Endothelial cell of umbilical vein (primary cell): ENCODE results near the gene DMAC1. TPM values are rescaled to one million over a fixed set of nuclear protein-coding genes. Genes with fewer than 3 reads are reported as not detected.

Experiments used
- BruUV-seq: library from RNA; stranded (reverse); fragments of 400-500 nt; replicated peaks from 2 replicates; lab custom pipeline; 2021; lab: Mats Ljungman, UMichigan
- CTCF ChIA-PET: fragments of 300-600, 350-600 bp; sonication (Branson Sonifier 250); formaldehyde crosslinking; loops from one replicate; lab custom pipeline; 2021; ENCODE audit warnings: antibody characterized with exemption, inconsistent platforms; lab: Charles Lee
- POLR2A ChIA-PET: fragments of 300-600, 350-600 bp; sonication (Branson Sonifier 250); formaldehyde crosslinking; loops from one replicate; lab custom pipeline; 2021; ENCODE audit warnings: antibody characterized with exemption, inconsistent platforms; lab: Charles Lee
- DNase-seq: peaks from one replicate; pipeline ENCODE4 v3.0.0-alpha.2; 2011; ENCODE audit warnings: low read depth, low spot score
- FAIRE-seq: peaks from 2 replicates; lab custom pipeline; 2011; peaks lifted over from hg19 to GRCh38; lab: Jason Lieb, UNC
- H2AFZ ChIP-seq: 2 replicates; pipeline ENCODE4 v1.6.0; 2012; ENCODE audit warnings: low read depth, low read length, control low read depth, inconsistent platforms
- H3K27ac ChIP-seq: 2 replicates; pipeline ENCODE4 v1.5.1; 2011; ENCODE audit warnings: low read depth, mild to moderate bottlenecking, control low read depth, low read length, moderate library complexity; ENCODE audit not compliant: insufficient read depth
- H3K27me3 ChIP-seq, 2 experiments: 2 replicates each; pipeline versions ENCODE4 v1.6.0 to v1.6.1; 2011; ENCODE audit warnings: low read length in 2 of 2, mixed read lengths in 1 of 2; ENCODE audit not compliant: control insufficient read depth in 2 of 2, insufficient read depth in 2 of 2
- H3K36me3 ChIP-seq, 2 experiments: 2 replicates in 1 of 2; 3 replicates in 1 of 2; pipeline ENCODE4 v1.5.1; 2011; ENCODE audit warnings: low read length in 2 of 2, mild to moderate bottlenecking in 1 of 2, moderate library complexity in 1 of 2; ENCODE audit not compliant: control insufficient read depth in 2 of 2, insufficient read depth in 2 of 2; ENCODE audit errors: extremely low read depth in 1 of 2
- H3K4me1 ChIP-seq: 3 replicates; pipeline ENCODE4 v1.5.1; 2011; ENCODE audit warnings: mild to moderate bottlenecking, low read length; ENCODE audit not compliant: control insufficient read depth, insufficient read depth; ENCODE audit errors: extremely low read depth
- H3K4me2 ChIP-seq: 2 replicates; pipeline ENCODE4 v1.6.1; 2011; ENCODE audit warnings: low read length, control low read depth, mixed read lengths; ENCODE audit not compliant: insufficient read depth
- H3K4me3 ChIP-seq, 3 experiments: fragments of 200-600 bp in 1 of 3; sonication (generic), shearing (Covaris generic) in 1 of 3; replicated peaks in 1 of 3; 2 replicates each; pipeline ENCODE4 v1.5.1; 2011 to 2016; ENCODE audit warnings: control low read depth in 3 of 3, low read length in 3 of 3, mild to moderate bottlenecking in 2 of 3, inconsistent platforms in 1 of 3, low read depth in 1 of 3, moderate library complexity in 1 of 3; ENCODE audit not compliant: insufficient read depth in 1 of 3
- H3K79me2 ChIP-seq: 2 replicates; pipeline ENCODE4 v1.6.0; 2012; ENCODE audit warnings: low read length, inconsistent platforms; ENCODE audit not compliant: control insufficient read depth, insufficient read depth
- H3K9ac ChIP-seq: replicated peaks from 2 replicates; pipeline ENCODE3; 2011; ENCODE audit warnings: low read length, control low read depth; ENCODE audit not compliant: insufficient read depth; ENCODE audit errors: extremely low read depth
- H3K9me1 ChIP-seq: replicated peaks from 3 replicates; pipeline ENCODE4 v1.6.0; 2011; ENCODE audit warnings: mild to moderate bottlenecking, low read length; ENCODE audit not compliant: control insufficient read depth, insufficient read depth; ENCODE audit errors: extremely low read depth
- H3K9me3 ChIP-seq: replicated peaks from 2 replicates; pipeline ENCODE4 v1.5.1; 2012; ENCODE audit warnings: low read length, inconsistent platforms; ENCODE audit not compliant: control insufficient read depth, insufficient read depth
- H4K20me1 ChIP-seq: replicated peaks from 2 replicates; pipeline ENCODE3; 2011; ENCODE audit warnings: mild to moderate bottlenecking, low read length; ENCODE audit not compliant: control insufficient read depth, insufficient read depth; ENCODE audit errors: extremely low read depth
- CTCF ChIP-seq, 2 donors: IDR thresholded peaks; 1 replicate in 1 of 2; 2 replicates in 1 of 2; pipeline ENCODE4 v1.5.1; 2011; ENCODE audit warnings: low read length in 2 of 2, mild to moderate bottlenecking in 2 of 2, moderate library complexity in 2 of 2, control low read depth in 1 of 2, inconsistent platforms in 1 of 2, low read depth in 1 of 2; ENCODE audit not compliant: insufficient read depth in 1 of 2; ENCODE audit errors: extremely low read depth in 1 of 2
- EZH2 ChIP-seq: IDR thresholded peaks from 2 replicates; pipeline ENCODE4 v1.6.1; 2012; ENCODE audit warnings: borderline replicate concordance, low read depth, mild to moderate bottlenecking, moderate library complexity, low read length, inconsistent platforms; ENCODE audit not compliant: severe bottlenecking
- GATA2 ChIP-seq: IDR thresholded peaks from 2 replicates; pipeline ENCODE4 v1.7.0; 2011; ENCODE audit warnings: low read depth, mild to moderate bottlenecking, moderate library complexity, mixed read lengths, low read length; ENCODE audit not compliant: insufficient read length, insufficient read depth
- JUN ChIP-seq: IDR thresholded peaks from 2 replicates; pipeline ENCODE4 v1.6.1; 2011; ENCODE audit warnings: borderline replicate concordance, low read depth; ENCODE audit not compliant: insufficient read length, insufficient read depth
- MAX ChIP-seq: IDR thresholded peaks from 2 replicates; pipeline ENCODE4 v1.6.1; 2011; ENCODE audit not compliant: insufficient read depth, insufficient read length
- MYC ChIP-seq: IDR thresholded peaks from one replicate; pipeline ENCODE4 v1.6.1; 2011; ENCODE audit warnings: mild to moderate bottlenecking, low read depth, low read length
- POLR2A ChIP-seq: IDR thresholded peaks from 2 replicates; pipeline ENCODE4 v1.6.1; 2012; ENCODE audit warnings: low read depth, mild to moderate bottlenecking, control low read depth, low read length
- POLR2AphosphoS5 ChIP-seq: IDR thresholded peaks from 2 replicates; pipeline ENCODE4 v1.6.1; 2012; ENCODE audit warnings: low read depth, mild to moderate bottlenecking, control low read depth, low read length, moderate library complexity; ENCODE audit not compliant: insufficient read depth
- dilution Hi-C: fragments of 300-500 bp; cut with MboI; formaldehyde crosslinking; loops from one replicate; pipeline ENCODE4 v1.15.0; 2019; ENCODE audit warnings: low sequenced_read_pairs; ENCODE audit not compliant: extremely low pct_ligation_motif_present
- intact Hi-C: fragments of 100-400 bp; cut with micrococcal nuclease; formaldehyde crosslinking; loops from one replicate; pipeline ENCODE4 v1.10.0; 2022
- polyA plus RNA-seq, 4 experiments: library from polyadenylated mRNA; depleted of rRNA in 3 of 4; stranded (reverse) in 3 of 4; unstranded in 1 of 4; fragments of >200 nt; gene quantifications; 2 replicates each; pipeline versions ENCODE4 v1.2.1 to v1.2.3, GENCODE V29; 2011 to 2012; ENCODE audit warnings: missing spikeins in 1 of 4
- total RNA-seq: library from RNA; stranded (reverse); gene quantifications from 2 replicates; pipeline ENCODE4 v1.2.3, GENCODE V29; 2021

DMAC1 gene
- total and polyA plus RNA-seq, 2 donors (not counting 3 experiments of a cell fraction or from before 2014, with no cell fraction given) = 15.8 to 44.0 TPM

- POLR2A ChIA-PET = no interaction called here
- dilution Hi-C loops = no loop called here
- Histone ChIP-seq H3K4me1 (peaks cover 6% of the 10 kb centered on the region), H3K36me3 (peaks cover 0 to 5% of the 10 kb centered on the region in 2 experiments), H3K4me3 (peak overlapping the region in 2 of 3 experiments; percentile 65 to 99), H2AFZ (peak overlapping the region; percentile 99), H3K27me3 (no peaks in the 10 kb centered on the region), H3K9ac (no peak overlapping the region), H3K9me1 (no peaks in the 10 kb centered on the region), H4K20me1 (no peaks in the 10 kb centered on the region), H3K79me2 (peaks cover 12% of the 10 kb centered on the region), H3K4me2 (peak overlapping the region; percentile 98), H3K9me3 (no peaks in the 10 kb centered on the region), H3K27ac (peak overlapping the region; percentile 60)
- intact Hi-C loops = loop anchor here (2.0 to 10.0 kb wide), 4 partner anchors 143 to 1055 kb away; no protein-coding TSS in a partner anchor
- no TSS peak for BruUV-seq
- TF ChIP-seq EZH2 (no peak), JUN (no peak), POLR2AphosphoS5 (no peak), MAX (no peak), MYC (no peak), GATA2 (no peak), POLR2A (no peak), CTCF (IDR thresholded peaks at IDR 0.05; ENCODE audit: extremely low read depth in 1 of 2, insufficient read depth in 1 of 2, low read depth in 1 of 2, low read length in 2 of 2) (no peak)
- FAIRE-seq = no peak
- CTCF ChIA-PET = no interaction called here
- no peak for DNase-seq
Observed at GRCh38 chr9:7799944-7800285, 337 bp upstream of the DMAC1 start.
